Esophagus muscularis mucosa (tissue), 3 donors: ENCODE measurements around the gene TMEM132C.

ENCODE experiments used
- EP300 ChIP-seq: sonication (generic); formaldehyde crosslinking; IDR thresholded peaks from one replicate; pipeline ENCODE4 v1.6.1; 2017; ENCODE audit warnings: antibody characterized with exemption
- POLR2A ChIP-seq: fragments of 450-650 bp; IDR thresholded peaks from one replicate; pipeline ENCODE4 v1.6.1; 2017; ENCODE audit warnings: antibody characterized with exemption, moderate library complexity, mild to moderate bottlenecking, low read depth
- POLR2AphosphoS5 ChIP-seq, 2 donors: sonication (generic); formaldehyde crosslinking; IDR thresholded peaks; one replicate each; pipeline ENCODE4 v1.6.1; 2017; ENCODE audit warnings: antibody characterized with exemption in 2 of 2

DNA sequence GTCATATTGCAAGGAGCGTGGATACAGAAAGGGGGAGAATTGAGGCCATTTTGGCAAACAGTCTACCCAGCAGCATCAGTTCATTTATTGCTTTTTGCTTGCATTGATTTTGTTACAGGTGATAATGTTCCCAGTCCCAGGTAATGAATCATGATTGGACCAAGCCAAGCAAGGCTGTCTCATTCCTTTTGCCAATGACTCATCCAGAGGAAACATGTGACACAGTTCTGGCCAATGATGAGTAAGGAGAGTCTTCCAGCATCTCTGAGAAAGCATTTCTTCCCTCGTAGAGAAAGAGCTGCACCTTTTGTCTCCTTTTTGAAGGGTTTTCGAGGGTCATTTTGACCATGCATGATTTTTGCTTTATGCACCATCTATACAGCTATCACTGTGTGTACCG, 488.6 kb downstream of the TMEM132C start:
- TF ChIP-seq POLR2A (no peak), POLR2AphosphoS5 (IDR thresholded peaks at IDR 0.05) (no peak), EP300 (no peak)
